Esophagus squamous epithelium (tissue), 5 donors: ENCODE results near the gene GPC6. TPM values are rescaled to one million over a fixed set of nuclear protein-coding genes. Genes with fewer than 3 reads are reported as not detected.

Experiments used
- DNase-seq: peaks from one replicate; lab custom pipeline; 2025; lab: John Stamatoyannopoulos, UW
- H3K27ac ChIP-seq, 4 donors: fragments of 200-600 bp; sonication (generic); one replicate each; pipeline ENCODE4 v1.5.1; 2016 to 2019; ENCODE audit warnings: mild to moderate bottlenecking in 1 of 4
- H3K27me3 ChIP-seq, 4 donors: fragments of 200-600 bp; sonication (generic); 1 replicate in 3 of 4; 2 replicates in 1 of 4; pipeline versions ENCODE4 v1.5.1 to v1.6.0; 2017 to 2021; ENCODE audit warnings: antibody characterized with exemption in 1 of 4
- H3K36me3 ChIP-seq, 3 donors: fragments of 200-600 bp; sonication (generic); one replicate each; pipeline ENCODE4 v1.5.1; 2016 to 2019
- H3K4me1 ChIP-seq, 3 donors: fragments of 200-600 bp; sonication (generic); one replicate each; pipeline ENCODE4 v1.5.1; 2017 to 2019
- H3K4me3 ChIP-seq, 4 donors: fragments of 200-600 bp; sonication (generic); 1 replicate in 3 of 4; 2 replicates in 1 of 4; pipeline ENCODE4 v1.5.1; 2016 to 2019; ENCODE audit warnings: mild to moderate bottlenecking in 2 of 4, moderate library complexity in 1 of 4
- H3K9me3 ChIP-seq, 3 donors: fragments of 200-600 bp; sonication (generic); one replicate each; pipeline ENCODE4 v1.5.1; 2016 to 2019
- CTCF ChIP-seq, 6 experiments: fragments of 450-650 bp in 4 of 6; fragments of 200-600 bp in 2 of 6; sonication (generic) in 2 of 6; IDR thresholded peaks; one replicate each; pipeline ENCODE4 v1.5.1; 2016 to 2019; ENCODE audit warnings: antibody characterized with exemption in 6 of 6, mild to moderate bottlenecking in 4 of 6, moderate library complexity in 4 of 6
- POLR2A ChIP-seq, 4 donors: fragments of 450-650 bp; IDR thresholded peaks; one replicate each; pipeline ENCODE4 v1.6.1; 2017; ENCODE audit warnings: antibody characterized with exemption in 4 of 4, mild to moderate bottlenecking in 4 of 4, moderate library complexity in 3 of 4
- WGBS, 2 donors: methylation state at CpG; one replicate each; pipeline ENCODE4 v1.1.5; 2018; 5-methylcytosine and 5-hydroxymethylcytosine counted together
- intact Hi-C: fragments of 100-400 bp; cut with DNase I; formaldehyde crosslinking; loops from one replicate; pipeline ENCODE4 v1.15.0; 2022
- total RNA-seq, 4 donors: library from RNA; depleted of rRNA; stranded (reverse); fragments of >200 nt; gene quantifications; one replicate each; pipeline ENCODE4 v1.1.0, GENCODE V29; 2016
- donor health status: DM: yes; HTN: yes; CAD: no.

Gene GPC6
- total RNA-seq, 4 donors from 2014 or later: 0.57 to 8.6 (median 2.6) TPM

GRCh38 chr13:93368296-93368695 is 141.7 kb downstream of the GPC6 start:
- H3K27ac ChIP-seq: no peak overlapping the region
- TF ChIP-seq CTCF (IDR thresholded peaks at IDR 0.05) (no peak), POLR2A (IDR thresholded peaks at IDR 0.05) (no peak)

DNA sequence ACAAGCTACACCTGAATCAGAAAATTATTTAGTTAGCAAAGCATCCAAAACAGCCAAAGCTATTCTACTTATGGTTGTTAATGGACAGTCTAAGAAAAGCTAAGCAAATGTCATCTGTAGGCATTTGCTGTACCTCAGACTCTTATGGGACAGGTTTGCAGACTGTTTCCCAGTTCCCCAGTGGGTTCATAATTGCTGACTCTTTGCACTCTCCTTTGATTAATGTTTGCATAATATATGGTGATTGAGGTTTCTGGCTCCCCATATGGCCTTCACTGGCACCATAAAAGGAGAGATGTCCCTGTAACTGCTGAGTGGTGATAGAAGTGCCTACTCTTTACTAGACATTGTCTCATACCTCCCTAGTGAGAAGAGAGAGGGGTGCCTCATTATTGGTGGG is 142.1 kb downstream of the GPC6 start:
- Histone ChIP-seq H3K27ac (no peak overlapping the region), H3K4me1 (no peaks in the 10 kb centered on the region), H3K9me3 (no peaks in the 10 kb centered on the region), H3K36me3 (no peaks in the 10 kb centered on the region), H3K27me3 (no peaks in the 10 kb centered on the region), H3K4me3 (no peak overlapping the region)
- no peak for DNase-seq
- intact Hi-C loops: no loop called here
- TF ChIP-seq POLR2A (IDR thresholded peaks at IDR 0.05): no peak
- TF ChIP-seq CTCF (IDR thresholded peaks at IDR 0.05): no peak

More at GRCh38 chr13:93368296-93368695, 141.7 kb downstream of the GPC6 start:
- Histone ChIP-seq H3K27me3 (no peaks in the 10 kb centered on the region), H3K9me3 (no peaks in the 10 kb centered on the region), H3K4me3 (no peak overlapping the region), H3K4me1 (no peaks in the 10 kb centered on the region), H3K36me3 (no peaks in the 10 kb centered on the region)
- intact Hi-C loops: no loop called here
- WGBS, 2 donors: 71% methylated on average over 1 of the region's 1 CpG; no CpG with 5 or more reads in 1 of the 2 donors
- no peak for DNase-seq

GRCh38 chr13:93372856-93373255 is 146.2 kb downstream of the GPC6 start:
- DNase-seq: no peak
- H3K4me1 ChIP-seq: no peaks in the 10 kb centered on the region
- no peak overlapping the region for H3K27ac ChIP-seq
- no peak overlapping the region for H3K4me3 ChIP-seq
- intact Hi-C loops: no loop called here
- no peaks in the 10 kb centered on the region for H3K27me3 ChIP-seq
- H3K36me3 ChIP-seq: no peaks in the 10 kb centered on the region
- no peaks in the 10 kb centered on the region for H3K9me3 ChIP-seq
- TF ChIP-seq CTCF (IDR thresholded peaks at IDR 0.05): no peak
- no peak for TF ChIP-seq POLR2A (IDR thresholded peaks at IDR 0.05)
- WGBS, 2 donors: 38 to 52% methylated on average over 3 of the region's 3 CpGs

- WGBS, 2 donors: 69 to 74% methylated on average over 6 of the region's 6 CpGs
- no peaks in the 10 kb centered on the region for H3K9me3 ChIP-seq
Measured at GRCh38 chr13:93375491-93375890, 148.9 kb downstream of the GPC6 start.

DNA sequence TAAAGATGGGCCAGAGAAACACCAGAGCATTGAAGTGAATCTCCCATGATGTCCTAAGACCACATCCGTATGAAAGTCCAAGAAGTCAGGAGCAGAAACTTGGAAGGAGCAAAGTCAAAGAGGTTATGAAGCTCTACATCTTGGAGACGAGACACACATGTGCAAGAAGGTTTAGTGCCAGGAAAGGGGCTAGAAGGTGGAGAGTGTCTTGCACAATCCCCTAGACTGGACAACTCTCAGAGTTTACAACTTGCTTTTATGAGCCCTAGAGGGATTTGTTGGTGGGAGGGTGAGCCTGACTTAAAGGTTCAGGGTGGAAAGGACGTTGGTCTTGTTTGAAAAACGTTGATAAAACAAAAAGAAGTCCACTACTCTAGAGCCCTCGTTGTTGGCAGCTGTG is 150.6 kb downstream of the GPC6 start:
- H3K36me3 ChIP-seq: no peaks in the 10 kb centered on the region
- H3K27ac ChIP-seq: no peak overlapping the region
- no peaks in the 10 kb centered on the region for H3K4me1 ChIP-seq
- intact Hi-C loops: no loop called here
- H3K9me3 ChIP-seq: no peaks in the 10 kb centered on the region
- no peak for TF ChIP-seq POLR2A (IDR thresholded peaks at IDR 0.05)
- no peak for DNase-seq
- no peak overlapping the region for H3K4me3 ChIP-seq
- H3K27me3 ChIP-seq: no peaks in the 10 kb centered on the region
- 40% methylated on average over 5 of the region's 5 CpGs for WGBS, 2 donors

More at GRCh38 chr13:93375491-93375890, 148.9 kb downstream of the GPC6 start:
- H3K27ac ChIP-seq: no peak overlapping the region
- intact Hi-C loops: no loop called here
- H3K4me1 ChIP-seq: no peaks in the 10 kb centered on the region
- TF ChIP-seq POLR2A (IDR thresholded peaks at IDR 0.05) (no peak), CTCF (IDR thresholded peaks at IDR 0.05) (no peak)
- no peaks in the 10 kb centered on the region for H3K36me3 ChIP-seq
- no peak for DNase-seq
- no peak overlapping the region for H3K4me3 ChIP-seq
- H3K27me3 ChIP-seq: no peaks in the 10 kb centered on the region

- H3K4me1 ChIP-seq: no peaks in the 10 kb centered on the region
- H3K27ac ChIP-seq: no peak overlapping the region
- intact Hi-C loops: no loop called here
- H3K4me3 ChIP-seq: no peak overlapping the region
- no peaks in the 10 kb centered on the region for H3K27me3 ChIP-seq
- 63 to 83% methylated on average over 2 of the region's 2 CpGs for WGBS, 2 donors
- no peak for TF ChIP-seq POLR2A (IDR thresholded peaks at IDR 0.05)
- TF ChIP-seq CTCF (IDR thresholded peaks at IDR 0.05): no peak
- H3K9me3 ChIP-seq: no peaks in the 10 kb centered on the region
- no peak for DNase-seq
- H3K36me3 ChIP-seq: no peaks in the 10 kb centered on the region
Measured at GRCh38 chr13:93378184-93378583, 151.6 kb downstream of the GPC6 start.
